ENCODE data around the gene IER5L. TPM values are rescaled to one million over a fixed set of nuclear protein-coding genes. Genes with fewer than 3 reads are reported as not detected.

IER5L gene
- polyA plus RNA-seq, 1 of the 3 experiments (the other 2 are of a cell fraction): 16.2 TPM

GRCh38 chr9:129223551-129224208 lies 45.6 kb upstream of the IER5L start:
- H3K4me2 ChIP-seq: no peak overlapping the region
- H3K9ac ChIP-seq: no peak overlapping the region
- H3F3A ChIP-seq (replicated peaks; ENCODE audit: insufficient read depth): no peaks in the 10 kb centered on the region
- H3K27me3 ChIP-seq (ENCODE audit: insufficient read depth): no peaks in the 10 kb centered on the region
- CTCF ChIA-PET: no interaction called here
- H3K79me2 ChIP-seq (ENCODE audit: insufficient read depth): no peaks in the 10 kb centered on the region
- H3K4me1 ChIP-seq (ENCODE audit: control insufficient read depth in 1 of 2, insufficient read depth in 2 of 2, low read depth in 1 of 2, low read length in 1 of 2): peaks cover 7 to 9% of the 10 kb centered on the region in 2 experiments; a peak in 2 of 4 replicates
- DNase-seq: no peak
- no peaks in the 10 kb centered on the region for H3K9me3 ChIP-seq
- POLR2A ChIA-PET: no interaction called here
- WGBS (ENCODE audit: low lambda C conversion rate): 88% methylated on average over 10 of the region's 15 CpGs
- H3K4me3 ChIP-seq (ENCODE audit: low read depth in 2 of 2, low read length in 1 of 2): no peak overlapping the region
- no peaks in the 10 kb centered on the region for H3K9me2 ChIP-seq
- TF ChIP-seq TCF12 (IDR thresholded peaks at IDR 0.05) (no peak), SMC3 (IDR thresholded peaks at IDR 0.05; ENCODE audit: low read depth, low read length) (no peak), EZH2phosphoT487 (IDR thresholded peaks at IDR 0.05; ENCODE audit: borderline replicate concordance, low read depth) (no peak), FOXJ3 (CRISPR knock-in tag; IDR thresholded peaks at IDR 0.05) (no peak), REST (IDR thresholded peaks at IDR 0.05; ENCODE audit: low read depth, low read length) (no peak), USF2 (IDR thresholded peaks at IDR 0.05; ENCODE audit: borderline replicate concordance, low read depth, low read length) (no peak), NFIC (IDR thresholded peaks at IDR 0.05; ENCODE audit: borderline replicate concordance) (no peak)
- no peak overlapping the region for H2AFZ ChIP-seq (ENCODE audit: low read depth)
- H3K36me3 ChIP-seq (replicated peaks in 1 of 2; ENCODE audit: control insufficient read depth in 1 of 2, insufficient read depth in 2 of 2, low read length in 1 of 2): no peaks in the 10 kb centered on the region
- no peak overlapping the region for H3K27ac ChIP-seq (ENCODE audit: low read depth in 2 of 2, low read length in 1 of 2)
- H4K20me1 ChIP-seq (ENCODE audit: insufficient read depth): no peaks in the 10 kb centered on the region

GRCh38 chr9:129222819-129223218 lies 44.8 kb upstream of the IER5L start:
- WGBS (ENCODE audit: low lambda C conversion rate): 99% methylated on average over 13 of the region's 13 CpGs
- no peaks in the 10 kb centered on the region for H3K79me2 ChIP-seq (ENCODE audit: insufficient read depth)
- H3K36me3 ChIP-seq (replicated peaks in 1 of 2; ENCODE audit: control insufficient read depth in 1 of 2, insufficient read depth in 2 of 2, low read length in 1 of 2): no peaks in the 10 kb centered on the region
- POLR2A ChIA-PET: no interaction called here
- H3K27ac ChIP-seq (ENCODE audit: low read depth in 2 of 2, low read length in 1 of 2): no peak overlapping the region
- no peak overlapping the region for H3K4me2 ChIP-seq
- CTCF ChIA-PET: interaction anchor here (0.9 kb wide), 1 partner anchor 39 kb away, joined by 3 read pairs; no protein-coding TSS in a partner anchor
- H3K9ac ChIP-seq: no peak overlapping the region
- no peaks in the 10 kb centered on the region for H3K9me2 ChIP-seq
- H3K4me3 ChIP-seq (ENCODE audit: low read depth in 2 of 2, low read length in 1 of 2): no peak overlapping the region
- no peaks in the 10 kb centered on the region for H4K20me1 ChIP-seq (ENCODE audit: insufficient read depth)
- H3K4me1 ChIP-seq (ENCODE audit: control insufficient read depth in 1 of 2, insufficient read depth in 2 of 2, low read depth in 1 of 2, low read length in 1 of 2): peaks cover 7 to 9% of the 10 kb centered on the region in 2 experiments; a peak in 2 of 4 replicates
- no peak for DNase-seq
- H3K27me3 ChIP-seq (ENCODE audit: insufficient read depth): no peaks in the 10 kb centered on the region
- no peaks in the 10 kb centered on the region for H3K9me3 ChIP-seq
- no peak overlapping the region for H2AFZ ChIP-seq (ENCODE audit: low read depth)
- H3F3A ChIP-seq (replicated peaks; ENCODE audit: insufficient read depth): no peaks in the 10 kb centered on the region
- TF ChIP-seq FOSL2 (IDR thresholded peaks at IDR 0.05; ENCODE audit: borderline replicate concordance, low read depth) (no peak), IRF3 (IDR thresholded peaks at IDR 0.05; ENCODE audit: low read depth, low read length) (no peak), MEF2A (IDR thresholded peaks at IDR 0.05; ENCODE audit: borderline replicate concordance, low read depth) (no peak), CHD2 (IDR thresholded peaks at IDR 0.05; ENCODE audit: low read length, partially characterized antibody) (no peak), GATA2 (CRISPR knock-in tag; IDR thresholded peaks at IDR 0.05) (no peak), EP300 (IDR thresholded peaks at IDR 0.05; ENCODE audit: borderline replicate concordance in 1 of 2, low read depth in 1 of 2, low read length in 1 of 2) (no peak), TCF12 (IDR thresholded peaks at IDR 0.05) (no peak), JUND (IDR thresholded peaks at IDR 0.05) (no peak), NRF1 (IDR thresholded peaks at IDR 0.05; ENCODE audit: low read depth, low read length) (no peak), REST (IDR thresholded peaks at IDR 0.05; ENCODE audit: low read depth, low read length) (no peak), EZH2phosphoT487 (IDR thresholded peaks at IDR 0.05; ENCODE audit: borderline replicate concordance, low read depth) (no peak), MXI1 (IDR thresholded peaks at IDR 0.05; ENCODE audit: low read depth, low read length) (no peak), RXRA (IDR thresholded peaks at IDR 0.05; ENCODE audit: borderline replicate concordance, low read depth) (no peak), FOXJ3 (CRISPR knock-in tag; IDR thresholded peaks at IDR 0.05) (no peak), ELF1 (IDR thresholded peaks at IDR 0.05) (no peak)

Data from SK-N-SH (cell line).